ENCODE results near the gene ATN1. TPM values are rescaled to one million over a fixed set of nuclear protein-coding genes. Genes with fewer than 3 reads are reported as not detected.

Gene ATN1
- total RNA-seq, 1 donor from 2014 or later = 144 TPM

DNA sequence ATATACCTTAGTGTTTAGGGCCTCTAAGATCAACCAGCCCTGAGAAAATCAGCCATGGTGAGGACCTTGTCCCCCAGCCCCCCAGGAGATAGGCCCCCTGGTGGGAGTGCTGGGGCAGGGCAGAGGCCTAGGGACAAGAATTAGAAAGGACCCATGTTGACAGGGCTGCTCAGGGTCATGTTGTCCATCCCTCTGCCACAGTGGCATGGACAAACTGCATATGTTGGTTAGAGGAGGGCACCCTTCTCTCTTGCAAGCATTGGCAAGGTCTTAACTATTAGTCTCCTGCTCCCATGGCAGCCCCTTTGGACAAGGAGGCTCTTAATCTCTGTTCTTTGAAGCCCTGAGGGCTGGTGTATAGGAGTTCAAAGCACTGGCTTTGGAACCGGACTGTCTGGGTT is 22.6 kb downstream of the ATN1 start:
- peak; percentile 55 for TF ChIP-seq CTCF (IDR thresholded peaks at IDR 0.05; ENCODE audit: unreplicated experiment)
- Mint-ChIP-seq H3K4me1 (ENCODE audit: unreplicated experiment) (peaks cover 32% of the 10 kb centered on the region), H3K27me3 (ENCODE audit: unreplicated experiment) (peaks cover 20% of the 10 kb centered on the region), H3K4me3 (ENCODE audit: unreplicated experiment) (no peak overlapping the region), H3K36me3 (ENCODE audit: low read depth, unreplicated experiment) (peaks cover 7% of the 10 kb centered on the region), H3K27ac (ENCODE audit: unreplicated experiment) (no peak overlapping the region), H3K9me3 (ENCODE audit: unreplicated experiment) (no peaks in the 10 kb centered on the region)
- DNase-seq (ENCODE audit: low spot score) = peak; percentile 41

GRCh38 chr12:6950811-6951540 is 23.2 kb downstream of the ATN1 start, which contains the start of gene PTPN6:
Gene PTPN6, plus strand, starts transcription at chr12:6951356. Its CDS starts 157 bp downstream, at chr12:6951513.
- Mint-ChIP-seq H3K27me3 (ENCODE audit: unreplicated experiment) (peaks cover 19% of the 10 kb centered on the region), H3K4me1 (ENCODE audit: unreplicated experiment) (peaks cover 30% of the 10 kb centered on the region), H3K4me3 (ENCODE audit: unreplicated experiment) (no peak within 1 kb of the TSS), H3K27ac (ENCODE audit: unreplicated experiment) (no peak within 1 kb of the TSS), H3K9me3 (ENCODE audit: unreplicated experiment) (no peaks in the 10 kb centered on the region), H3K36me3 (ENCODE audit: low read depth, unreplicated experiment) (peaks cover 7% of the 10 kb centered on the region)
- TF ChIP-seq CTCF (IDR thresholded peaks at IDR 0.05; ENCODE audit: unreplicated experiment) = no peak
- DNase-seq (ENCODE audit: low spot score) = no peak

GRCh38 chr12:6951551-6952120 is 23.9 kb downstream of the ATN1 start:
- no peak for DNase-seq (ENCODE audit: low spot score)
- H3K27ac Mint-ChIP-seq (ENCODE audit: unreplicated experiment) = no peak overlapping the region
- H3K4me1 Mint-ChIP-seq (ENCODE audit: unreplicated experiment) = peaks cover 30% of the 10 kb centered on the region
- TF ChIP-seq CTCF (IDR thresholded peaks at IDR 0.05; ENCODE audit: unreplicated experiment) = no peak
- H3K4me3 Mint-ChIP-seq (ENCODE audit: unreplicated experiment) = no peak overlapping the region
- peaks cover 19% of the 10 kb centered on the region for H3K27me3 Mint-ChIP-seq (ENCODE audit: unreplicated experiment)
- peaks cover 7% of the 10 kb centered on the region for H3K36me3 Mint-ChIP-seq (ENCODE audit: low read depth, unreplicated experiment)
- H3K9me3 Mint-ChIP-seq (ENCODE audit: unreplicated experiment) = no peaks in the 10 kb centered on the region

GRCh38 chr12:6952121-6952862 is 24.5 kb downstream of the ATN1 start:
- H3K27ac Mint-ChIP-seq (ENCODE audit: unreplicated experiment) = peak overlapping the region; percentile 85

More at GRCh38 chr12:6952121-6952862, 24.5 kb downstream of the ATN1 start:
- H3K27me3 Mint-ChIP-seq (ENCODE audit: unreplicated experiment) = peaks cover 15% of the 10 kb centered on the region
- peak overlapping the region; percentile 72 for H3K4me3 Mint-ChIP-seq (ENCODE audit: unreplicated experiment)
- peaks cover 7% of the 10 kb centered on the region for H3K36me3 Mint-ChIP-seq (ENCODE audit: low read depth, unreplicated experiment)
- TF ChIP-seq CTCF (IDR thresholded peaks at IDR 0.05; ENCODE audit: unreplicated experiment) = no peak
- H3K9me3 Mint-ChIP-seq (ENCODE audit: unreplicated experiment) = no peaks in the 10 kb centered on the region
- DNase-seq (ENCODE audit: low spot score) = no peak
- peaks cover 25% of the 10 kb centered on the region for H3K4me1 Mint-ChIP-seq (ENCODE audit: unreplicated experiment)

All from endothelial cell (in vitro differentiated cells).